RCC 7860 (cell line): Measurements from ENCODE around the gene SRBD1.
A peak's percentile ranks its signal among the peaks of the same experiment; 100 is the strongest.

Experiments used
- DNase-seq: peaks from one replicate; pipeline ENCODE4 v3.0.0-alpha.2; 2015; ENCODE audit warnings: low spot score
- FAIRE-seq: peaks from 2 replicates; lab custom pipeline; 2012; peaks lifted over from hg19 to GRCh38; lab: Jason Lieb, UNC

The SRBD1 gene

GRCh38 chr2:45611020-45611859, at the start of gene SRBD1:
Gene SRBD1 (minus strand): TSS chr2:45611267. CDS start chr2:45605441, 5,826 bp downstream.
- DNase-seq = peak; percentile 87
- peak; percentile 87 for FAIRE-seq

- no peak for DNase-seq
- no peak for FAIRE-seq
Observed at GRCh38 chr2:45654250-45654649, 43.2 kb upstream of the SRBD1 start.

- DNase-seq (no peak), FAIRE-seq (no peak)
Observed at GRCh38 chr2:45653122-45653913, 42.3 kb upstream of the SRBD1 start.

- FAIRE-seq (no peak), DNase-seq (no peak)
Observed at GRCh38 chr2:45652090-45653031, 41.3 kb upstream of the SRBD1 start.

- FAIRE-seq = no peak
- DNase-seq = no peak
Observed at GRCh38 chr2:45651415-45652089, 40.5 kb upstream of the SRBD1 start, which contains the start of gene PRKCE. Gene PRKCE (plus strand): TSS chr2:45651675.

- peak; percentile 86 for DNase-seq
- no peak for FAIRE-seq
Observed at GRCh38 chr2:45650851-45651414, 39.9 kb upstream of the SRBD1 start.

GRCh38 chr2:45649858-45650811, 39.1 kb upstream of the SRBD1 start:
- no peak for FAIRE-seq

GRCh38 chr2:45649462-45649857, 38.4 kb upstream of the SRBD1 start:
- DNase-seq = no peak
- no peak for FAIRE-seq

More at GRCh38 chr2:45649858-45650811, 39.1 kb upstream of the SRBD1 start:
- DNase-seq = no peak

- DNase-seq (no peak), FAIRE-seq (no peak)
Observed at GRCh38 chr2:45648636-45649035, 37.6 kb upstream of the SRBD1 start.

- DNase-seq (no peak), FAIRE-seq (no peak)
Observed at GRCh38 chr2:45647986-45648520, 37.0 kb upstream of the SRBD1 start.

GRCh38 chr2:45647356-45647755, 36.3 kb upstream of the SRBD1 start:
- FAIRE-seq = no peak
- DNase-seq = no peak

GRCh38 chr2:45646289-45646688, 35.2 kb upstream of the SRBD1 start:
- FAIRE-seq (no peak), DNase-seq (no peak)

GRCh38 chr2:45643543-45644542, 32.8 kb upstream of the SRBD1 start:
- DNase-seq (peak; percentile 8), FAIRE-seq (no peak)

GRCh38 chr2:45643095-45643494, 32.0 kb upstream of the SRBD1 start:
- DNase-seq (no peak), FAIRE-seq (no peak)

- FAIRE-seq = no peak
- no peak for DNase-seq
Observed at GRCh38 chr2:45640576-45640975, 29.5 kb upstream of the SRBD1 start.

- peak; percentile 59 for DNase-seq
Observed at GRCh38 chr2:45637440-45637839, 26.4 kb upstream of the SRBD1 start.

GRCh38 chr2:45636008-45636407, 24.9 kb upstream of the SRBD1 start:
- no peak for FAIRE-seq

More at GRCh38 chr2:45637440-45637839, 26.4 kb upstream of the SRBD1 start:
- FAIRE-seq = peak; percentile 30

More at GRCh38 chr2:45636008-45636407, 24.9 kb upstream of the SRBD1 start:
- no peak for DNase-seq
